Karpas-422 (cell line): ENCODE measurements around the gene UBE3D. TPM values are rescaled to one million over a fixed set of nuclear protein-coding genes. Genes with fewer than 3 reads are reported as not detected.
A peak's percentile ranks its signal among the peaks of the same experiment; 100 is the strongest.

Experiments
- DNase-seq: peaks from one replicate; pipeline ENCODE4 v3.0.0-alpha.2; 2015
- H2AFZ ChIP-seq: fragments of 200-600 bp; sonication (generic); 2 replicates; pipeline ENCODE4 v1.6.1; 2014; ENCODE audit warnings: antibody characterized with exemption, low read length, mixed read lengths
- H3K27ac ChIP-seq: fragments of 200-600 bp; sonication (generic); 2 replicates; pipeline ENCODE4 v1.5.1; 2014; ENCODE audit warnings: mild to moderate bottlenecking, low read length, moderate library complexity
- H3K27me3 ChIP-seq: fragments of 200-600 bp; sonication (generic); 2 replicates; pipeline ENCODE4 v1.6.1; 2014; ENCODE audit warnings: low read length, mixed read lengths
- H3K36me3 ChIP-seq: fragments of 200-600 bp; sonication (generic); 2 replicates; pipeline ENCODE4 v1.6.1; 2014; ENCODE audit warnings: low read length, mixed read lengths; ENCODE audit not compliant: insufficient read depth
- H3K4me1 ChIP-seq: fragments of 200-600 bp; sonication (generic); 2 replicates; pipeline ENCODE4 v1.6.1; 2014; ENCODE audit warnings: mild to moderate bottlenecking, low read length, mixed read lengths
- H3K4me2 ChIP-seq: fragments of 200-600 bp; sonication (generic); 2 replicates; pipeline ENCODE4 v1.6.1; 2014; ENCODE audit warnings: low read length, low read depth, mild to moderate bottlenecking; ENCODE audit not compliant: poor library complexity, severe bottlenecking
- H3K4me3 ChIP-seq: fragments of 200-600 bp; sonication (generic); 2 replicates; pipeline ENCODE4 v1.5.1; 2014; ENCODE audit warnings: mild to moderate bottlenecking, antibody characterized with exemption, low read length, mixed read lengths
- H3K79me2 ChIP-seq: fragments of 200-600 bp; sonication (generic); 2 replicates; pipeline ENCODE4 v1.6.1; 2014; ENCODE audit warnings: mild to moderate bottlenecking, low read length, mixed read lengths
- H3K9ac ChIP-seq: fragments of 200-600 bp; sonication (generic); 2 replicates; pipeline ENCODE4 v1.6.0; 2014; ENCODE audit warnings: low read length
- H3K9me2 ChIP-seq: fragments of 200-600 bp; sonication (generic), shearing (Covaris generic); replicated peaks from 2 replicates; pipeline ENCODE4 v1.6.0; 2014; ENCODE audit warnings: mild to moderate bottlenecking, low read length, moderate library complexity; ENCODE audit not compliant: insufficient read depth
- H3K9me3 ChIP-seq: fragments of 300-700, 200-600 bp; sonication (generic); 2 replicates; pipeline ENCODE4 v1.6.1; 2014; ENCODE audit warnings: low read length, mixed read lengths
- H4K20me1 ChIP-seq: fragments of 200-600 bp; sonication (generic); 2 replicates; pipeline ENCODE4 v1.6.1; 2014; ENCODE audit warnings: mild to moderate bottlenecking, antibody characterized with exemption, low read length, low read depth; ENCODE audit not compliant: insufficient read depth
- total RNA-seq: library from RNA; depleted of rRNA; stranded (reverse); fragments of >200 nt; shearing (Covaris generic); gene quantifications from 2 replicates; pipeline ENCODE4 v1.2.3, GENCODE V29; 2014; ENCODE audit warnings: low replicate concordance

The UBE3D gene
- total RNA-seq, 1 experiment from 2014 or later: 25.1 TPM

- no peaks in the 10 kb centered on the region for H3K27me3 ChIP-seq
- H3K4me3 ChIP-seq: no peak overlapping the region
- no peak overlapping the region for H3K9ac ChIP-seq
- no peaks in the 10 kb centered on the region for H4K20me1 ChIP-seq
- H3K9me3 ChIP-seq: no peaks in the 10 kb centered on the region
- H3K36me3 ChIP-seq: no peaks in the 10 kb centered on the region
- H3K4me1 ChIP-seq: no peaks in the 10 kb centered on the region
- no peak for DNase-seq
- H3K79me2 ChIP-seq: no peaks in the 10 kb centered on the region
- no peak overlapping the region for H3K4me2 ChIP-seq
- H3K9me2 ChIP-seq: no peaks in the 10 kb centered on the region
- H2AFZ ChIP-seq: no peak overlapping the region
- H3K27ac ChIP-seq: no peak overlapping the region
Observed at GRCh38 chr6:82881519-82881918, 184.1 kb downstream of the UBE3D start.

GRCh38 chr6:82878812-82879211 is 186.8 kb downstream of the UBE3D start:
- Histone ChIP-seq H3K79me2 (no peaks in the 10 kb centered on the region), H3K27ac (no peak overlapping the region), H3K27me3 (no peaks in the 10 kb centered on the region), H4K20me1 (no peaks in the 10 kb centered on the region), H3K4me3 (no peak overlapping the region), H3K9ac (no peak overlapping the region), H3K9me3 (no peaks in the 10 kb centered on the region), H3K9me2 (no peaks in the 10 kb centered on the region), H3K4me1 (no peaks in the 10 kb centered on the region), H3K36me3 (no peaks in the 10 kb centered on the region), H3K4me2 (no peak overlapping the region), H2AFZ (no peak overlapping the region)
- no peak for DNase-seq

- Histone ChIP-seq H3K4me2 (no peak overlapping the region), H3K27me3 (no peaks in the 10 kb centered on the region), H4K20me1 (no peaks in the 10 kb centered on the region), H3K9me2 (no peaks in the 10 kb centered on the region), H2AFZ (no peak overlapping the region), H3K36me3 (no peaks in the 10 kb centered on the region), H3K4me1 (no peaks in the 10 kb centered on the region), H3K27ac (no peak overlapping the region), H3K9me3 (no peaks in the 10 kb centered on the region), H3K9ac (no peak overlapping the region), H3K4me3 (no peak overlapping the region), H3K79me2 (no peaks in the 10 kb centered on the region)
- DNase-seq: no peak
Observed at GRCh38 chr6:82877213-82878195, 188.1 kb downstream of the UBE3D start.

- Histone ChIP-seq H3K9me2 (no peaks in the 10 kb centered on the region), H3K79me2 (no peaks in the 10 kb centered on the region), H3K4me3 (no peak overlapping the region), H3K27me3 (no peaks in the 10 kb centered on the region), H3K4me2 (no peak overlapping the region), H3K9ac (no peak overlapping the region), H3K36me3 (no peaks in the 10 kb centered on the region), H3K27ac (no peak overlapping the region), H4K20me1 (no peaks in the 10 kb centered on the region), H3K9me3 (no peaks in the 10 kb centered on the region), H3K4me1 (no peaks in the 10 kb centered on the region), H2AFZ (no peak overlapping the region)
- peak; percentile 2 for DNase-seq
Observed at GRCh38 chr6:82875573-82876185, 190.0 kb downstream of the UBE3D start.

- no peaks in the 10 kb centered on the region for H3K79me2 ChIP-seq
- no peaks in the 10 kb centered on the region for H4K20me1 ChIP-seq
- no peak overlapping the region for H3K27ac ChIP-seq
- DNase-seq: peak; percentile 10
- no peaks in the 10 kb centered on the region for H3K9me2 ChIP-seq
- no peaks in the 10 kb centered on the region for H3K9me3 ChIP-seq
- no peak overlapping the region for H3K4me3 ChIP-seq
- no peaks in the 10 kb centered on the region for H3K36me3 ChIP-seq
- H2AFZ ChIP-seq: no peak overlapping the region
- H3K27me3 ChIP-seq: no peaks in the 10 kb centered on the region
- no peak overlapping the region for H3K4me2 ChIP-seq
- H3K9ac ChIP-seq: no peak overlapping the region
- no peaks in the 10 kb centered on the region for H3K4me1 ChIP-seq
Observed at GRCh38 chr6:82874867-82875266, 190.8 kb downstream of the UBE3D start.

GRCh38 chr6:82872185-82872584 is 193.5 kb downstream of the UBE3D start:
- Histone ChIP-seq H3K9me2 (no peaks in the 10 kb centered on the region), H3K9ac (no peak overlapping the region), H4K20me1 (no peaks in the 10 kb centered on the region), H2AFZ (no peak overlapping the region), H3K4me2 (no peak overlapping the region), H3K27ac (no peak overlapping the region), H3K9me3 (no peaks in the 10 kb centered on the region), H3K79me2 (no peaks in the 10 kb centered on the region), H3K27me3 (no peaks in the 10 kb centered on the region), H3K4me3 (no peak overlapping the region), H3K36me3 (no peaks in the 10 kb centered on the region), H3K4me1 (no peaks in the 10 kb centered on the region)
- no peak for DNase-seq

- DNase-seq: no peak
- H4K20me1 ChIP-seq: no peaks in the 10 kb centered on the region
- H3K4me3 ChIP-seq: no peak overlapping the region
Observed at GRCh38 chr6:82870582-82871172, 195.0 kb downstream of the UBE3D start.

GRCh38 chr6:82869493-82869892 is 196.1 kb downstream of the UBE3D start:
- Histone ChIP-seq H3K79me2 (no peaks in the 10 kb centered on the region), H3K4me1 (no peaks in the 10 kb centered on the region), H3K36me3 (no peaks in the 10 kb centered on the region), H2AFZ (no peak overlapping the region), H3K4me3 (no peak overlapping the region), H4K20me1 (no peaks in the 10 kb centered on the region), H3K27me3 (no peaks in the 10 kb centered on the region), H3K27ac (no peak overlapping the region), H3K9ac (no peak overlapping the region), H3K9me3 (no peaks in the 10 kb centered on the region), H3K4me2 (no peak overlapping the region), H3K9me2 (no peaks in the 10 kb centered on the region)
- DNase-seq: peak; percentile 9

More at GRCh38 chr6:82870582-82871172, 195.0 kb downstream of the UBE3D start:
- Histone ChIP-seq H3K27ac (no peak overlapping the region), H3K9me2 (no peaks in the 10 kb centered on the region), H3K4me2 (no peak overlapping the region), H3K9me3 (no peaks in the 10 kb centered on the region), H3K27me3 (no peaks in the 10 kb centered on the region), H3K36me3 (no peaks in the 10 kb centered on the region), H2AFZ (no peak overlapping the region), H3K79me2 (no peaks in the 10 kb centered on the region), H3K9ac (no peak overlapping the region), H3K4me1 (no peaks in the 10 kb centered on the region)
